GM12864 (cell line): ENCODE data around the gene TRAF7.

ENCODE experiments used
- DNase-seq: peaks from one replicate; pipeline ENCODE4 v3.0.0-alpha.2; 2011; ENCODE audit warnings: low read depth
- H3K4me3 ChIP-seq: 2 replicates; pipeline ENCODE4 v1.5.1; 2011; ENCODE audit warnings: mild to moderate bottlenecking, low read depth, low read length, control low read depth
- TF ChIP-seq, protein P1 (sequence below): IDR thresholded peaks from 2 replicates; pipeline ENCODE4 v1.5.1; 2011; ENCODE audit warnings: low read depth, mild to moderate bottlenecking, moderate library complexity, low read length, control low read depth, inconsistent platforms; ENCODE audit errors: missing control alignments

The TRAF7 gene

DNA sequence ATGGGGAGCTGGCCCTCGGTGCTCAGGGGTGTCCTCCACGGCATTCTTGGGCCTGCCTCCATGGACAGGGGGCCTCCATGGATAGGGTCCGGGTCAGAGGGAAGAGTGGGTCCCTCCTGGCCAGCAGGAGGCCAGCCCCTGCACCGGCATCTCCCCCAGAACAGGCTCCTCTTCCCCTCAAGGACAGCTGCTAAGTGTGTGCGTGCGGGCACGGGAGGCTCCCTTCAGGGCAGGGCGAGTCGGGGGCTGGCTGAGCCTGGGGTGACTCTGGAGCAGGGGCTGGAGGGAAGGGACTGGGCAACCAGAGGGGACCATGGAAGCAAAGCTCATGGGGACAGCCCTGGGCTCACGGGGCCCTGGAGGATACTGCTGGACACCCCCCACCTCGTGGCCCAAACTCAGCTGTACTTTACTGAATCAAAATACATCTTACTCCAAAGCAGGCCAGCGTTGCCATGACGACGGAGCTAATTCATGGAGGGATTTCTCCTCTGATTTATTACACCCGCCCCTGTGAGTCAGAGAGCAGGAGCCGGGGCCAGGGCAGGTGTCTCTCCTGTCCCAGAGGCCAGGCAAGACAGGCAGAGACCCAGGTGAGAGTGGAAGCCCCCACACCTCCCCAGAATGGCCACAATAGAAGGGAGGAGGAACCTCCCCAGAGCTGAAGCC, 38.7 kb downstream of the TRAF7 start:
- no peak for DNase-seq
- TF ChIP-seq, protein P1, sequence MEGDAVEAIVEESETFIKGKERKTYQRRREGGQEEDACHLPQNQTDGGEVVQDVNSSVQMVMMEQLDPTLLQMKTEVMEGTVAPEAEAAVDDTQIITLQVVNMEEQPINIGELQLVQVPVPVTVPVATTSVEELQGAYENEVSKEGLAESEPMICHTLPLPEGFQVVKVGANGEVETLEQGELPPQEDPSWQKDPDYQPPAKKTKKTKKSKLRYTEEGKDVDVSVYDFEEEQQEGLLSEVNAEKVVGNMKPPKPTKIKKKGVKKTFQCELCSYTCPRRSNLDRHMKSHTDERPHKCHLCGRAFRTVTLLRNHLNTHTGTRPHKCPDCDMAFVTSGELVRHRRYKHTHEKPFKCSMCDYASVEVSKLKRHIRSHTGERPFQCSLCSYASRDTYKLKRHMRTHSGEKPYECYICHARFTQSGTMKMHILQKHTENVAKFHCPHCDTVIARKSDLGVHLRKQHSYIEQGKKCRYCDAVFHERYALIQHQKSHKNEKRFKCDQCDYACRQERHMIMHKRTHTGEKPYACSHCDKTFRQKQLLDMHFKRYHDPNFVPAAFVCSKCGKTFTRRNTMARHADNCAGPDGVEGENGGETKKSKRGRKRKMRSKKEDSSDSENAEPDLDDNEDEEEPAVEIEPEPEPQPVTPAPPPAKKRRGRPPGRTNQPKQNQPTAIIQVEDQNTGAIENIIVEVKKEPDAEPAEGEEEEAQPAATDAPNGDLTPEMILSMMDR, result no peak
- H3K4me3 ChIP-seq, result no peak overlapping the region

DNA sequence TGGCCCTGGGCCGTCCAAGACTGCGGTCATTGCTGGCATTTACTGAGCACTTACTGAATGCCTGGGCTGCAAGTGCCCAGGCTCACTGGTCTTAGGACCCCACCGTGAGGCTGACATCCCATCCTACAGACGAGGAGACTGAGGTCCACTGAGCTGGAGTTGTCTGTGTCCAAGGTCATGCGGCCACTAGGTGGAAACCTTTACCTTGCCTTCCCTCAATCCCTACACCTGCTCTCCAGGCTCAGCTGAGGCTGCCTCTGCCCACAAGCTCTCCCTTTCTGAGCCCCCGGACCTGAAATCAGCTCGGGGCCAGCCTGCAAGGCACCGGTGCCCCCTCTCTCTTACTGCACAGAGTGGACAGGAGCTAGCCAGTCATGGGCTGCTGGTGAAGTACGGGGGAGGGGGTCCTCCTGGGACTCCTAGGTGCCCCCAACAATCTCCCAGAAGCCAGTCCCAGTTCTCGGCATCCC, 39.3 kb downstream of the TRAF7 start:
- peak; percentile 27 for DNase-seq
- TF ChIP-seq, protein P1, result peak; percentile 66
- no peak overlapping the region for H3K4me3 ChIP-seq

DNA sequence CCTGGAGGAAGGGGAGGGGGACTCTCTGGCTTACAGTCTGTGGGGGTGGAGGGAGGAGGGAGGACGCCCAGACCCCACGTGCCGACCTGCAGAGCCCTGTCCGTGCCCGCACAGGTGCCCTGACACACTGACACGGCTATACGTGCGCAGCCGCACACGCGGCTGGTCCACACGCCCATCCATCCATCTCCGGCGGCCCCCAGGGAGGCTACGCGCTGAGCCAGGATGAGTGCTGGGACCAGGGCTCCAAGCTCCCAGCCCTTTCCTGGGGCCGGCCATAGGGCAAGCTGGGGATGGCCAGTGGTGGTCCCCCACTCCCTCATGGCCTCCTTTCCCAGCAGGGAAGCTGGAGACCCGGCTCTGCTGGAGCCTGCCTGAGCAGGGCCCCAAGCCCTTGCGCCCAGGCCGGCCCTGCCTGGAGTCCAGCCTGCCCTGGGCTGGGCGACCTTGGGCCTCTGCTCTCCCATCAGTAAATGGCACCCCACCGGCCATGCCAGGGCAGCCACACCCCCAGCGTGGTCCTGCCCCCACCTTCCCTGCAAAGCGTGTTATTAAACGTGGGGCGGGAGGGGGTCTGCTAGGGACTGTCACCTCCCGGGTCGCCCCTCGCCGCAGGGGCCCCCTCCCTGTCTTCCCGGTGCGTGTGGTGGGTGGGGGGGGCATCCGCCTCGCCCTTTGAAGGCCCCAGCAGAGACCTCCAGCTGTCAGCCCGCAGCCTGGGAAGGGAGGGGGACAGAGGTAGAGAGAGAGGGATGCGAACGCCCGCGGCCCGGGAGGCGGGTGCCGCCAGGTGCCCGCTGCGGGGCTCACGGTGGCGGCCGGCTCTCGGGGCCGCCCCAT, 40.0 kb downstream of the TRAF7 start:
- no peak overlapping the region for H3K4me3 ChIP-seq
- DNase-seq, result no peak
- TF ChIP-seq, protein P1, result no peak

DNA sequence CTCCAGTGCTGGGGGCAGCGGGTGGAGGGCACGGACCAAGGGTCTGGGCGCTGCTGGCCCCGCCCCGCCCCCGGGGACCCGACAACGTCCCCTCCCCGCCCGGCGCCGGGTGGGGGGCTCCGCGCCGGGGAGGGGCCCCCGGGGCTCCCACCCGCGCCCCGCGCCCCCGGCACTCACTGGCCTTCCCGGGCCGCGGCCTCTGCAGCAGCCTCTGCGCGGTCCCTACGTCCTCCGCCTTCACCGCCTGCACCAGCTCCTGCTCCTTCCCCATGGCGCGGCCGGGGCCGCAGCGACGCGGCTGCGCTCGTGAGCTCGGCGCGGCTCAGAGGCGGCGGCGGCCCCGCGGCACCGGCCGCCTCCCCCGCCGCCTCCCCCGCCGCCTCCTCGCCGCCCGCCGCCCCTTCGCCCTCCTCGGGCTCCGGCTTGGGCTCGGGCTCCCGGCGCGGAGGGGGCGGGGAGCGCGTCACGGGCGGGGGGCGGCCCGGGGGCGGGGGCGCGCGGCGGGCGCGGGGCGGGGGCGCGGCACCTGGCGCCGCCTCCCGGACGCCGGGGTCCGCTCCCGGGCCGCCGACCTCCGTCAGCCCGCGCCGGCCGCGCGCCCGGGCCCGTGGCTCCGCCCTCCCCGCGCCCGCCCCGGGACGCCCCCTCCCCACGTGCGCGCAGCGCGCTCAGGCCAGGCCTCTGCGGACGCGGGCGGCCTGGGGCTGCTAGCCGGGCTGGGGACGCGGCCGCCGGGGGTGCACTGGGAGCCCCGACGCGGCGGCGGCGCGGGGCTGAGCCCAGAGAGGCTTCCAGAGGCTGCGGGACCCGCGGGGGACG, 40.8 kb downstream of the TRAF7 start, which contains the start of gene CASKIN1:
Gene CASKIN1, minus strand, starts transcription at position 444 of the 819 bp plus-strand sequence. Its CDS starts 173 bp downstream, at position 271.
- TF ChIP-seq, protein P1, result no peak
- H3K4me3 ChIP-seq, result no peak within 1 kb of the TSS
- DNase-seq, result no peak

DNA sequence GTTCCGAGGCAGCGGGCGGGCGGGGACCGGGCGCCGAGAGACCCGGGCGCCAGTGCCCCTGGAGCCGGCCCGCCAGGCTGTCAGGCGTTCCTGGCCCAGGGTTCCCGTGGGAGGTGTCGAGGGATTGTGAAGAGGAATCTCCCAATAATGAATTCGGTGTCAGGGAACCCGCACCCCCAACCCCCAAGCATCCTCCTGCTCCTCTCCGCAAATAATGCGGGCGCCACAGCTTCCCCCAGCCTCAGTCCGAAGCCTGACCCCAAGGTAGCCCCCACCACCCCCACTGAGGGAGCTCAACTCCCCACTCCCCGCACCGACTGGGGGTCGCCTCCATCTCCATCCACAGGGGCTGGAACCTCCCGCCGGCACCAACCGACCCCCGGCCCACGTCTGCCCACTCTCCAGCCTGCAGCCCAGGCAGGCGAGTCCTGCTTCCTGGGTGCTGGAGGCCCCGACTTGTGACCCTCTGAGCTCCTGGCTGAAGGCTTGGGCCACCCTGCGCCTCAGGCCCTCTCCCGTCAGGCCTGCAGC, 41.5 kb downstream of the TRAF7 start:
- no peak overlapping the region for H3K4me3 ChIP-seq
- DNase-seq, result no peak
- TF ChIP-seq, protein P1, result no peak

DNA sequence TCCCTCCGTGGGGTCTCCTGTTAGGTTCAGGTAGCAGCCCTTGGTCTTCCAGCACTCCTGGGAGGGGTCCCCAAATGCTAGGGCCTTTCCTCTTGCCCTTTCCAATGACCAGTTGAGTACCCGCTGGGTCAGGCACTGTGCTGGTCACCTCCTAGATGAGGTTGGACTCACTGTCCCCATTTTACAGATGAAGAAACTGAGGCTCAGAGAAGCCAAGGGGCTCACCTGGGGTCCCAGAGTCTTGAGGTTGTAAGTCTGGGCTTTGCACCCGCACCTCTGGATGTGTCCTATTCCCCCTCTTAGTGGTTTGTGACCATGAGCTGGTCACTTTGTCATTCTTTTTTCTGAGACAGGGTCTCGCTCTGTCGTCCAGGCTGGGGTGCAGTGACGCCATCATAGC, 42.2 kb downstream of the TRAF7 start:
- TF ChIP-seq, protein P1, result no peak
- no peak for DNase-seq
- H3K4me3 ChIP-seq, result no peak overlapping the region
